Measurements from ENCODE around the gene FBXO30. TPM values are rescaled to one million over a fixed set of nuclear protein-coding genes. Genes with fewer than 3 reads are reported as not detected.

The FBXO30 gene
- total RNA-seq, 1 donor from 2014 or later = 12.1 TPM

- DNase-seq (ENCODE audit: low spot score) = no peak
Observed at GRCh38 chr6:145755682-145756081, 58.9 kb downstream of the FBXO30 start.

GRCh38 chr6:145752638-145753037, 62.0 kb downstream of the FBXO30 start:
- no peak for DNase-seq (ENCODE audit: low spot score)

DNA sequence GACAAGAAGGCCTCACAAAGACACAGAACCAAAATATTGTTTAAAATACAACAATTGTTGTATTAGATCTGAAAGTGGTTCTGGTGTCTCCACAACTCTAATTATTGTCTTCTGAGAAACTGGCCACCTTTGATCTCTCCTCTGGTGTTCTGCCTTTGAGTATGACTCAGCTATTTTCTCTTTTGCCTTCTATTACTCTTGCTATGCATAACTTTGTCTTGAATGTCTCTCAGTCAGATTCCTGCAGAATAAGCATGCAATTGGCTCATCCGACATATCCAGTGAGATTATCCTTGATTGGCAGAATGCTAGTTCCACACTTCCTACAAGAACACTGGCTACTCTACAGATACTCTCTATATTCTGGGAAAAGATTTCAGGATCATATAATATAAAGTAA, 65.0 kb downstream of the FBXO30 start:
- no peak for DNase-seq (ENCODE audit: low spot score)

- DNase-seq (ENCODE audit: low spot score) = no peak
Observed at GRCh38 chr6:145745861-145746260, 68.7 kb downstream of the FBXO30 start.

DNA sequence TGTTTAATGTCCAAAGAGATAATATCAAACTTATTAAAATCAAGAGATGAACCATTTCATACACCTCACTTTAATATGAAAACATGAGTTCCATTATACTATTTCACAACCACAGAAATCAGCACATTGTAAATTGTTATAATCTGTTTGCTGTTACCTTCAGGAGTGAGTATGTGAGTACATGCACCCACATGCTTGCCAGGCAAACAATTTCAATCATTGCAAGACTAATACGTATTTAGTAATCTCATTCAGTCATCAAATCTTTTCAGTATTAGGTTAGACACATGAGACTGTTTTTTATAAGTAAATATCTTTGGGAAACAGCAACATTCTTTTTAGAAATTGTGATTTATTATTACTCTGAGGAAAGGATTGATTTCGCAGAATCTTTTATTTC, 70.0 kb downstream of the FBXO30 start:
- no peak for DNase-seq (ENCODE audit: low spot score)

Other genes with a start within 250 kb of the FBXO30 start
- 23.4 TPM for gene EPM2A, start 79.3 kb downstream of the FBXO30 start, total RNA-seq
- 34.5 TPM for gene SHPRH, start 149.6 kb upstream of the FBXO30 start, total RNA-seq
- not detected for gene GRM1, start 214.3 kb upstream of the FBXO30 start, total RNA-seq

Measured in ureter (tissue), 1 donor.